HepG2 (cell line): ENCODE results near the gene PLEKHG2. TPM values are rescaled to one million over a fixed set of nuclear protein-coding genes. Genes with fewer than 3 reads are reported as not detected.

ENCODE experiments used
- CBX2 ChIP-seq, 2 experiments: fragments of 200-600 bp in 1 of 2; sonication (generic); formaldehyde crosslinking in 1 of 2; IDR thresholded peaks; 2 replicates each; pipeline versions ENCODE4 v1.7.0 to v1.8.1; 2018 to 2022; ENCODE audit warnings: low read depth in 2 of 2, low read length in 1 of 2, mild to moderate bottlenecking in 1 of 2, missing genetic modification reagents in 1 of 2
- HOXA9 ChIP-seq: sonication (generic); formaldehyde crosslinking; IDR thresholded peaks from 2 replicates; pipeline ENCODE4 v1.8.1; 2022; ENCODE audit warnings: missing genetic modification reagents, mild to moderate bottlenecking, moderate library complexity, borderline replicate concordance
- KAT8 ChIP-seq: IDR thresholded peaks from 2 replicates; pipeline ENCODE4 v1.6.1; 2016; ENCODE audit warnings: missing genetic modification reagents, missing compliant biosample characterization
- PHF8 ChIP-seq: sonication (generic); formaldehyde crosslinking; IDR thresholded peaks from 2 replicates; pipeline ENCODE4 v1.5.0; 2020; ENCODE audit warnings: missing genetic modification reagents
- RNF219 ChIP-seq: sonication (generic); formaldehyde crosslinking; IDR thresholded peaks from 2 replicates; pipeline ENCODE4 v1.5.0; 2020; ENCODE audit warnings: mild to moderate bottlenecking, missing genetic modification reagents
- SETDB1 ChIP-seq: sonication (generic); formaldehyde crosslinking; IDR thresholded peaks from 2 replicates; pipeline ENCODE4 v1.5.1; 2020; ENCODE audit warnings: missing genetic modification reagents, mild to moderate bottlenecking, borderline replicate concordance
- TGIF2 ChIP-seq: IDR thresholded peaks from 2 replicates; pipeline ENCODE4 v1.6.1; 2016; ENCODE audit warnings: control low read depth, missing compliant biosample characterization
- ZBTB25 ChIP-seq: IDR thresholded peaks from 2 replicates; pipeline ENCODE4 v1.6.1; 2018; ENCODE audit warnings: missing genetic modification reagents
- ZHX2 ChIP-seq, 2 experiments: sonication (generic) in 1 of 2; formaldehyde crosslinking in 1 of 2; IDR thresholded peaks; 2 replicates each; pipeline versions ENCODE4 v1.6.1 to v1.9.0; 2014 to 2022; ENCODE audit warnings: antibody characterized with exemption in 1 of 2, borderline replicate concordance in 1 of 2, inconsistent platforms in 1 of 2, low read depth in 1 of 2, missing genetic modification reagents in 1 of 2
- ZKSCAN5 ChIP-seq: sonication (generic); formaldehyde crosslinking; IDR thresholded peaks from 2 replicates; pipeline ENCODE4 v1.5.1; 2020; ENCODE audit warnings: mild to moderate bottlenecking, missing genetic modification reagents
- ZNF251 ChIP-seq: sonication (generic); formaldehyde crosslinking; IDR thresholded peaks from 2 replicates; pipeline ENCODE4 v1.9.0; 2021; ENCODE audit warnings: mild to moderate bottlenecking, missing genetic modification reagents
- ZNF547 ChIP-seq: sonication (generic); formaldehyde crosslinking; IDR thresholded peaks from 2 replicates; pipeline ENCODE4 v1.5.1; 2020; ENCODE audit warnings: mild to moderate bottlenecking, missing genetic modification reagents
- ZNF629 ChIP-seq: sonication (generic); formaldehyde crosslinking; conservative IDR thresholded peaks from 2 replicates; pipeline ENCODE4 v1.5.0; 2020; ENCODE audit warnings: missing genetic modification reagents
- ZNF710 ChIP-seq: sonication (generic); formaldehyde crosslinking; IDR thresholded peaks from 2 replicates; pipeline ENCODE4 v1.5.0; 2020; ENCODE audit warnings: mild to moderate bottlenecking, missing genetic modification reagents, borderline replicate concordance
- ZNF839 ChIP-seq: sonication (generic); formaldehyde crosslinking; IDR thresholded peaks from 2 replicates; pipeline ENCODE4 v1.4.0; 2020; ENCODE audit warnings: missing genetic modification reagents, mild to moderate bottlenecking, borderline replicate concordance
- polyA plus RNA-seq, 8 experiments: library from polyadenylated mRNA; depleted of rRNA in 3 of 8; stranded (reverse) in 7 of 8; unstranded in 1 of 8; fragments of >200 nt; fragmentation: Illumina TruSeq in 4 of 8; extraction: Trizol in 4 of 8; gene quantifications; 2 replicates each; pipeline versions ENCODE4 v1.2.1 to v1.2.3, GENCODE V29; 2011 to 2016; ENCODE audit warnings: low read depth in 4 of 8, missing spikeins in 1 of 8, mixed read lengths in 1 of 8; ENCODE audit not compliant: insufficient read depth in 1 of 8
- total RNA-seq, 5 experiments: library from RNA; depleted of rRNA; stranded (reverse); fragments of >200 nt; fragmentation: Illumina TruSeq; extraction: Trizol; gene quantifications; 2 replicates each; pipeline ENCODE4 v1.2.3, GENCODE V29; 2016; ENCODE audit warnings: low read depth in 1 of 5

The PLEKHG2 gene
- total and polyA plus RNA-seq, 2 of the 13 experiments (the other 11 are each of a cell fraction or from before 2014, with no cell fraction given) = 3.6 to 6.8 TPM

- TF ChIP-seq ZHX2 (IDR thresholded peaks at IDR 0.05; ENCODE audit: low read depth) (peak; percentile 91), ZHX2 (CRISPR knock-in tag; IDR thresholded peaks at IDR 0.05; ENCODE audit: borderline replicate concordance) (no peak), KAT8 (CRISPR knock-in tag) (peak; percentile 61), ZNF710 (CRISPR knock-in tag) (no peak), RNF219 (CRISPR knock-in tag) (no peak), HOXA9 (CRISPR knock-in tag) (0 out of 2 replicates have a peak, but pooled peaks have one; percentile 15), ZNF839 (CRISPR knock-in tag) (peak; percentile 66), ZNF547 (peak; percentile 61), ZKSCAN5 (CRISPR knock-in tag) (no peak), SETDB1 (CRISPR knock-in tag) (no peak), PHF8 (CRISPR knock-in tag) (peak; percentile 84), ZNF251 (no peak), ZNF629 (CRISPR knock-in tag) (no peak), ZBTB25 (CRISPR knock-in tag) (no peak; the same call in 1 of the 2 replicates), TGIF2 (CRISPR knock-in tag) (no peak; the same call in 1 of the 2 replicates), CBX2 (IDR thresholded peaks at IDR 0.05; ENCODE audit: low read depth, low read length) (no peak), CBX2 (CRISPR knock-in tag; IDR thresholded peaks at IDR 0.05; ENCODE audit: low read depth) (no peak)
Measured at GRCh38 chr19:39390751-39391437, 21.6 kb upstream of the PLEKHG2 start, which contains the start of the genes MED29 and PAF1 (continued).
